Fibroblast of lung (primary cell): Measurements from ENCODE around the gene PBX1. TPM values are rescaled to one million over a fixed set of nuclear protein-coding genes. Genes with fewer than 3 reads are reported as not detected.

Experiments used
- DNase-seq, 2 donors: peaks; one replicate each; pipeline versions ENCODE4 v3.0.0 to v3.0.0-alpha.2; 2010; ENCODE audit warnings: low read depth in 2 of 2
- H2AFZ ChIP-seq: 2 replicates; pipeline ENCODE4 v1.5.1; 2012; ENCODE audit warnings: low read length, control low read depth, inconsistent platforms
- H3K27ac ChIP-seq: 2 replicates; pipeline ENCODE4 v1.5.1; 2011; ENCODE audit warnings: low read length, control low read depth; ENCODE audit not compliant: insufficient read depth
- H3K27me3 ChIP-seq: 2 replicates; pipeline ENCODE4 v1.5.1; 2011; ENCODE audit warnings: mild to moderate bottlenecking, low read length; ENCODE audit not compliant: control insufficient read depth, insufficient read depth
- H3K36me3 ChIP-seq: 2 replicates; pipeline ENCODE4 v1.5.1; 2011; ENCODE audit warnings: low read length; ENCODE audit not compliant: control insufficient read depth, insufficient read depth
- H3K4me1 ChIP-seq: 2 replicates; pipeline ENCODE4 v1.5.1; 2011; ENCODE audit warnings: low read length; ENCODE audit not compliant: control insufficient read depth, insufficient read depth; ENCODE audit errors: extremely low read depth
- H3K4me2 ChIP-seq: 2 replicates; pipeline ENCODE4 v1.5.1; 2011; ENCODE audit warnings: low read length, control low read depth; ENCODE audit not compliant: insufficient read depth; ENCODE audit errors: extremely low read depth
- H3K4me3 ChIP-seq, 4 experiments: fragments of 200-600 bp in 1 of 4; sonication (generic) in 1 of 4; replicated peaks in 1 of 4; 2 replicates each; pipeline ENCODE4 v1.5.1; 2011 to 2016; ENCODE audit warnings: low read length in 4 of 4, low read depth in 3 of 4, mild to moderate bottlenecking in 3 of 4, control low read depth in 2 of 4, inconsistent platforms in 1 of 4, mixed read lengths in 1 of 4; ENCODE audit not compliant: insufficient read depth in 1 of 4; ENCODE audit errors: control extremely low read depth in 1 of 4
- H3K79me2 ChIP-seq: 2 replicates; pipeline ENCODE4 v1.5.1; 2012; ENCODE audit warnings: mild to moderate bottlenecking, low read length, inconsistent platforms; ENCODE audit not compliant: control insufficient read depth, insufficient read depth
- H3K9ac ChIP-seq: 2 replicates; pipeline ENCODE4 v1.5.1; 2011; ENCODE audit warnings: mild to moderate bottlenecking, low read length, control low read depth; ENCODE audit not compliant: insufficient read depth
- H3K9me3 ChIP-seq: 2 replicates; pipeline ENCODE4 v1.5.1; 2012; ENCODE audit warnings: low read depth, low read length; ENCODE audit not compliant: control insufficient read depth, insufficient read depth
- H4K20me1 ChIP-seq: 2 replicates; pipeline ENCODE4 v1.5.1; 2011; ENCODE audit warnings: low read length; ENCODE audit not compliant: control insufficient read depth, insufficient read depth; ENCODE audit errors: extremely low read depth
- EZH2 ChIP-seq: IDR thresholded peaks from 2 replicates; pipeline ENCODE4 v1.5.1; 2012; ENCODE audit warnings: low read length, control low read depth, mild to moderate bottlenecking; ENCODE audit errors: missing control alignments
- polyA plus RNA-seq, 2 donors: library from polyadenylated mRNA; depleted of rRNA in 1 of 2; stranded (reverse) in 1 of 2; unstranded in 1 of 2; fragments of >200 nt; gene quantifications; 2 replicates each; pipeline ENCODE4 v1.2.1, GENCODE V29; 2011 to 2012; ENCODE audit warnings: missing spikeins in 1 of 2
- total RNA-seq: library from RNA; depleted of rRNA; stranded (reverse); fragments of >200 nt; gene quantifications from 2 replicates; pipeline ENCODE4 v1.2.1, GENCODE V29; 2014
- TF ChIP-seq, protein P1 (sequence below), 2 donors: IDR thresholded peaks in 1 of 2; conservative IDR thresholded peaks in 1 of 2; 1 replicate in 1 of 2; 2 replicates in 1 of 2; pipeline ENCODE4 v1.5.1; 2011 to 2012; ENCODE audit warnings: low read length in 2 of 2, control low read depth in 1 of 2, inconsistent platforms in 1 of 2, low read depth in 1 of 2, mild to moderate bottlenecking in 1 of 2

PBX1 gene
- total and polyA plus RNA-seq, 2 donors (not counting 1 experiment from before 2014, with no cell fraction given): 43.1 to 46.7 TPM

DNA sequence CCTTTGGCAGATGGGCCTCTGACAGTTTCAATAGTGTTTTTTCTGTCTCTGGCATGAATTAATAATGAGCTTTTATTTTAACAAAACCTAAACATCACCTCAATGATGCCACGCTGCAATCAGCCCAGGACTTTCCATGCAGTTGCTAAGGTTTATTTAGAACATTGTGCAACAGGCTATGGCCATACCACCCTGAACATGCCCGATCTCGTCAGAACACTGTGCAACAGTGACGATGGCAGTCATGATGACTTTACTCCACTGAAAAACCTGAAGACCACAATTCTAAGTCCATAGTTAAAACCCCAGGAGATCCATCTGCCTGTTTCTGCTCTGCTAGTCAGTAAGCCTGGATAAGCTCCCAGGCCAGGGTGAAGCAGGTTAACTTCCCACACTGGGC, 310.0 kb downstream of the PBX1 start:
- no peak overlapping the region for H3K4me3 ChIP-seq
- H3K9ac ChIP-seq: no peak overlapping the region
- no peaks in the 10 kb centered on the region for H3K9me3 ChIP-seq
- H3K4me1 ChIP-seq: no peaks in the 10 kb centered on the region
- no peak for DNase-seq
- no peak for TF ChIP-seq EZH2
- TF ChIP-seq, protein P1, sequence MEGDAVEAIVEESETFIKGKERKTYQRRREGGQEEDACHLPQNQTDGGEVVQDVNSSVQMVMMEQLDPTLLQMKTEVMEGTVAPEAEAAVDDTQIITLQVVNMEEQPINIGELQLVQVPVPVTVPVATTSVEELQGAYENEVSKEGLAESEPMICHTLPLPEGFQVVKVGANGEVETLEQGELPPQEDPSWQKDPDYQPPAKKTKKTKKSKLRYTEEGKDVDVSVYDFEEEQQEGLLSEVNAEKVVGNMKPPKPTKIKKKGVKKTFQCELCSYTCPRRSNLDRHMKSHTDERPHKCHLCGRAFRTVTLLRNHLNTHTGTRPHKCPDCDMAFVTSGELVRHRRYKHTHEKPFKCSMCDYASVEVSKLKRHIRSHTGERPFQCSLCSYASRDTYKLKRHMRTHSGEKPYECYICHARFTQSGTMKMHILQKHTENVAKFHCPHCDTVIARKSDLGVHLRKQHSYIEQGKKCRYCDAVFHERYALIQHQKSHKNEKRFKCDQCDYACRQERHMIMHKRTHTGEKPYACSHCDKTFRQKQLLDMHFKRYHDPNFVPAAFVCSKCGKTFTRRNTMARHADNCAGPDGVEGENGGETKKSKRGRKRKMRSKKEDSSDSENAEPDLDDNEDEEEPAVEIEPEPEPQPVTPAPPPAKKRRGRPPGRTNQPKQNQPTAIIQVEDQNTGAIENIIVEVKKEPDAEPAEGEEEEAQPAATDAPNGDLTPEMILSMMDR (conservative IDR thresholded peaks at IDR 0.05 in 1 of 2, IDR thresholded peaks at IDR 0.05 in 1 of 2; ENCODE audit: low read depth in 1 of 2, low read length in 2 of 2): no peak
- no peaks in the 10 kb centered on the region for H3K36me3 ChIP-seq
- H3K79me2 ChIP-seq: no peaks in the 10 kb centered on the region
- H4K20me1 ChIP-seq: no peaks in the 10 kb centered on the region
- no peak overlapping the region for H3K27ac ChIP-seq
- no peaks in the 10 kb centered on the region for H3K27me3 ChIP-seq
- no peak overlapping the region for H3K4me2 ChIP-seq
- H2AFZ ChIP-seq: no peak overlapping the region

DNA sequence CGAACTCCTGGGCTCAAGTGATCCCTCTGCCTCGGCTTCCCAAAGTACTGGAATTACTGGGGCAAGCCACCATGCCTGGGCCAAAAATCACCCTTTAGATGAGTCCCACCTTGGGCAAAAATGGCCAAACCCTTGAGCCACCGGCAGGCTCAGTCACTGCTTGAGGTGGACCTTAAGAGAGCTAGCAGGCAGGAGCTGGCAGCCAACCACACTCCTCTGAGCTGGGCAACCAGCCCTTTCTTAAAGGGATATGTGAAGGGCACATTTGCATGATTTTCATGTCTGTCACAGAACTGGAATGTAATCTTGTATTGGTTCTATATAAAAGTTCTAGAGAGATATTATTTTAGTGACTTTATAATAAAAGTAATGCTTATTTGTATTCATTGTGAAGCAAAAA, 316.5 kb downstream of the PBX1 start:
- no peaks in the 10 kb centered on the region for H3K9me3 ChIP-seq
- no peak overlapping the region for H3K9ac ChIP-seq
- H3K4me1 ChIP-seq: no peaks in the 10 kb centered on the region
- no peak overlapping the region for H3K4me2 ChIP-seq
- H3K79me2 ChIP-seq: no peaks in the 10 kb centered on the region
- H4K20me1 ChIP-seq: no peaks in the 10 kb centered on the region
- TF ChIP-seq, protein P1 (conservative IDR thresholded peaks at IDR 0.05 in 1 of 2, IDR thresholded peaks at IDR 0.05 in 1 of 2; ENCODE audit: low read depth in 1 of 2, low read length in 2 of 2): no peak
- no peak for TF ChIP-seq EZH2
- no peaks in the 10 kb centered on the region for H3K36me3 ChIP-seq
- DNase-seq: no peak
- H2AFZ ChIP-seq: no peak overlapping the region
- H3K27me3 ChIP-seq: no peaks in the 10 kb centered on the region
- no peak overlapping the region for H3K4me3 ChIP-seq
- H3K27ac ChIP-seq: no peak overlapping the region

DNA sequence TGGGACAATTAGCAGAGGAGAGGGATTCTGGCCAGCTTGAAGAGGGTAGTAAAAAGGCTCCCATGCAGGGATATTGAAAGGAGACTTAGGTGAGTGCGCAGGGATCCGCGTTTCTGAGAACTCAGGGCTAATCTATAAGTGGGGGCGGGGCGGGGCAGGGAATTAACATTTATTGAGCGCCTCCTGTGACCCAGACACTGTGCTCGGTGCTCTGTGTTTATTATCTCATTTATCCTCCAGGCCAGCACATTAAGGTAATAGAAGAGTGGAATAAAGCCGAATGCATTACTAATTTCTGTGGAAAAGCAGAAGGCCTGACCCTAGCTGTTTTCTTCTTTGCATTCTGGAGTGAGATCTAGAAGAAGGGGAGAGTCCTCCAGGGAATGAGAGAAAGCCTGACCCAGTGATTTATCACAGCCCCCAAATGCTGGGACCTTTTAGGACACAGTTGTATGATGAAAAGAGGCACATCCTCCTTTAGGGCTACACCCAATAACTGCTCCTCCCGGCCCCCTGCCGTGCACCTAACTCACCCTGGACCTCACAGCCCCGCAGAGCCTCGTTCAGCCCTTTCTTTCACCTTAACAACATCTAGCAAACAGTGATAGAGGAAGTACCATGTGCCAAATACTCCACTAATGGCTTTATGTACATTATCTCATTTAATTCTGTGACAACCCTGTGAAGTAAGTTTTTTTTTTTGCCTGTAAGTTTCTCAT, 317.6 kb downstream of the PBX1 start:
- H3K79me2 ChIP-seq: no peaks in the 10 kb centered on the region
- no peak overlapping the region for H3K27ac ChIP-seq
- TF ChIP-seq, protein P1 (conservative IDR thresholded peaks at IDR 0.05 in 1 of 2, IDR thresholded peaks at IDR 0.05 in 1 of 2; ENCODE audit: low read depth in 1 of 2, low read length in 2 of 2): no peak
- no peak for TF ChIP-seq EZH2
- DNase-seq: no peak
- no peaks in the 10 kb centered on the region for H3K4me1 ChIP-seq
- no peaks in the 10 kb centered on the region for H3K27me3 ChIP-seq
- no peaks in the 10 kb centered on the region for H4K20me1 ChIP-seq
- no peak overlapping the region for H3K4me2 ChIP-seq
- H3K4me3 ChIP-seq: no peak overlapping the region
- H2AFZ ChIP-seq: no peak overlapping the region
- H3K9me3 ChIP-seq: no peaks in the 10 kb centered on the region
- no peaks in the 10 kb centered on the region for H3K36me3 ChIP-seq
- no peak overlapping the region for H3K9ac ChIP-seq
